Stimulated activated naive CD8-positive, alpha-beta T cell treated with anti-CD3 and anti-CD28 coated beads, Interleukin-15, Interleukin-2, amounts not matched to agents 100 ng/mL and 50 ng/mL, for 24 hours (primary cell): Measurements from ENCODE around the gene ZFR2.

Experiments used
- H3K27ac Mint-ChIP-seq: one replicate; pipeline ENCODE4 v1.8.0; 2021; ENCODE audit warnings: mild to moderate bottlenecking, mixed read lengths
- H3K27me3 Mint-ChIP-seq: one replicate; pipeline ENCODE4 v1.8.0; 2021; ENCODE audit warnings: mixed read lengths
- H3K36me3 Mint-ChIP-seq: one replicate; pipeline ENCODE4 v1.8.0; 2021; ENCODE audit warnings: low read depth, mixed read lengths
- H3K4me1 Mint-ChIP-seq: one replicate; pipeline ENCODE4 v1.8.0; 2021; ENCODE audit warnings: low read depth, mixed read lengths
- H3K4me3 Mint-ChIP-seq: one replicate; pipeline ENCODE4 v1.8.0; 2021; ENCODE audit warnings: mild to moderate bottlenecking, mixed read lengths
- H3K9me3 Mint-ChIP-seq: one replicate; pipeline ENCODE4 v1.8.0; 2021; ENCODE audit warnings: mixed read lengths

Gene ZFR2

DNA sequence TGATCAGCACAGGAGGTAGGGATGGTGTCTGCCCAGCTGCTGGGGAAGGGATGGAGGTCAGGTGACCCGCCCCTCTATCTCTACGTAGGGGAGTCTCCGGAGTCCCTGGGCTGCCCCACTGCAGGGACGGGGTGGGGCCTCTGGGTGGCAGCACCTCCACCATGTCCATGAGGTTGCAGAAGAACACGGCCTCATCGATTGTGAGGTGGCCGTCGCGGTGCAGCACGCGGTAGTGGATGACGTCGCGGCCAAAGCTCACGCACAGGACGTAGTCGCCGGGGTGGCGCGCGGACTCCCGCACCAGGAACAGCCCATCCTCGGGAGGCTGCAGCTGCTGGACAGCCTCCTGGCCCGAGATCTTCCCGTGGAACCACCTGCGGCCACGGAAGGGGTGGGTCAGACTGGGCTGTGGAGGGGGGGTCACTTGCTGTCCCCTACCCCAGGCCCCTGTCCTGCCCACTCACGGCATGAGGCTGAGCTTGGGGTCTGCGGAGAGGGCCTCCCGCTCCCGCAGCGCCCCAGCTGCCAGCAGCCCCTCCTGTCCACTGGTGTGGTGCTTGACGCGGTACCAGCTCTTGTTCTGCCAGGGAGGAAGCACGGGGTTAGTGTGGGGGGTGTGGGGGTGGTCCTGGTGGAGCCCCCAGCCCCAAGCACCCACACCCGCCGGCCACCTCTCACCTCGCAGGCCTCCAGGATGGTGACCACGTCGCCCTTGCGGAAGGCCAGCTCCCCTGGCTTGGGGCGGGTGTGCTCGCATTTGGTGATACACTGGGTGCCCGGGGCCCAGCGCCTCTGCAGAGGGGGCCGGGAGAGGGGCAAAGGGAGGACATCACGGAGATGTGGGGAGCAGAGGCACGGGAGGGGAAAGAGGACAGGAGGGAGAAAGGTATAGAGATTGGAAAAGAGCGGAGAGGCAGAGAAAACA is 84.9 kb downstream of the ZFR2 start:
- Mint-ChIP-seq H3K4me1 (peaks cover 16% of the 10 kb centered on the region), H3K4me3 (peak overlapping the region; percentile 84), H3K27me3 (no peaks in the 10 kb centered on the region), H3K36me3 (peaks cover 29% of the 10 kb centered on the region), H3K27ac (no peak overlapping the region), H3K9me3 (peaks cover 10% of the 10 kb centered on the region)

DNA sequence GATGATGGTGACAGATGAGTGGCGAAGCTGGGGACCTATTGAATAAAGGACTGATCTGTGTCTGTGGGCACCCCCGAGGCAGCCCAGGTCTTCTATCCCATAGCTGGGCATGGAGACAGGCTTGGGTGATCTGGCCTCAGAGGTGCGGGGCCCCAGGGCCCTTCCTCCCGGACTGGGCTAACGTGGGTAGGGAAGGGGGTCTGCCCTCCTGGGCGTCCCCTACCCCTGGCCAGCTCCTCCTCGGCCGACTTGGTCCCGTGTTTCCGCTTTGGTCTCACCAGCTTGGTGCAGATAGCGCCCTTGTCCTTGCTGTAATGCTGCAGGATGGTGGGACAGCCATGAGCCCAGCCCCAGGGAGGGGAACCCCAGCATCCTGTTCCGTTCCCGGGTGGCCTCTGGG is 85.9 kb downstream of the ZFR2 start:
- H3K36me3 Mint-ChIP-seq = peaks cover 33% of the 10 kb centered on the region
- H3K4me3 Mint-ChIP-seq = no peak overlapping the region
- no peaks in the 10 kb centered on the region for H3K27me3 Mint-ChIP-seq
- peaks cover 13% of the 10 kb centered on the region for H3K4me1 Mint-ChIP-seq
- H3K27ac Mint-ChIP-seq = no peak overlapping the region
- peaks cover 10% of the 10 kb centered on the region for H3K9me3 Mint-ChIP-seq

DNA sequence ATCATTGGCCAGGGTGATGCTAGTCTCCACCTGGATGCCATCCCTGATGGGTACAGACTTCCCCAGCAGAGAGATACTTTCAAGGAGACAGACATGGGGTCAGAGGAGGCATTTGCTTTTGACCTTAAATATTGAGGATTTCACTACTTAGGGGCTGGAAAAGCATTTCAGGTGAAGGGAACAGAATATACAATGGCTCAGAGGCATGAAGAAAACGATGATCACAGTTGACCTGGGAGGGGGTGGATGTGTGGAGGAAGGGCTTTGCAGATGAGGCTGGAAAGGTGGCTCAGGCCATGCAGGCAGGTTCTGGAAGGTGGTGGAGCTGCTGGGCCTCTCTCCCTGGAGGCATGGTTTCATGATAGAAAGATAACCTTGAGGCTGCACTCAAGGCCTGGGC is 86.5 kb downstream of the ZFR2 start:
- H3K27ac Mint-ChIP-seq = no peak overlapping the region
- H3K9me3 Mint-ChIP-seq = peaks cover 10% of the 10 kb centered on the region
- no peaks in the 10 kb centered on the region for H3K27me3 Mint-ChIP-seq
- peaks cover 33% of the 10 kb centered on the region for H3K36me3 Mint-ChIP-seq
- H3K4me3 Mint-ChIP-seq = no peak overlapping the region
- peaks cover 13% of the 10 kb centered on the region for H3K4me1 Mint-ChIP-seq

DNA sequence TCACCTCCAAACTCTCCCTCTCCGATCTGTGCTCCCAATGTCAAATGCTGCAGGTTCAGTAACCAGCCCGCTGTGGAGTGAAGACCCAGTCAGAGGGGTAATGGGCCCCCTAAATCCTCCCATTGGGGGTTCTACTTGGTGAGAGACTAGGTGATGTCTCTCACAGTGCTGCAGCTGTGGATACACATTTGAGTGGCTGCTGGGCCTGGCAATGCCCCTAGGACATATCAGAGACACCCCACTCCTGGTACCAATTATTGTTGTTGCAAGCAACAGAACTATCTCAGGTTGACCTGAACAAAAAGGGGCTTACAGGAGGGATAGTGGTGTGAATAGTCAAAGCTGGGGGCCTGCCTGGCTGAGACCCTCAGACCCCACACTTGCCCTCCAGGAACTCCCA is 87.2 kb downstream of the ZFR2 start:
- Mint-ChIP-seq H3K4me1 (peaks cover 9% of the 10 kb centered on the region), H3K27ac (no peak overlapping the region), H3K4me3 (no peak overlapping the region), H3K36me3 (peaks cover 33% of the 10 kb centered on the region), H3K9me3 (peaks cover 10% of the 10 kb centered on the region), H3K27me3 (no peaks in the 10 kb centered on the region)

DNA sequence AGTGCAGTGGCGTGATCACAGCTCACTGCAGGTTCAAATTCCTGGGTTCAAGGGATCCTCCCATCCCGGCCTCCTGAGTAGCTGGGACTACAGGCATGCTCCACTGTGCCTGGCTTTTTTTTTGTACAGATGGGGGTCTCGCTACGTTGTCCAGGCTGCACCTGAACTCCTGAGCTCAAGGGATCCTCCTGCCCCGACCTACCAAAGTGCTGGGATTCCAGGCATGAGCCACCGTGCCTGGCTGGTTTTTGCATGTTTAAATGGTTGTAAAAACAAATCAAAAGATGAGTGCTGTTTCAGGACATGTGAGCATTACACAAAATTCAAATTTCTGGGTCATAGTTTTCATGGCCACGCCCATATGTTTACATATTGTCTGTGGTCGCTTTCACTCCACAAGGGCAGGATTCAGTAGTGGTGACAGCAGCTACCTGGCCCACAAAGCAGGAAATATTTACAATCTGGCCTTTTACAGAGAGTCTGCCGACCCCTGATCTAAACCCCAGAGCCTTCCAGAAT is 88.0 kb downstream of the ZFR2 start:
- Mint-ChIP-seq H3K4me1 (peaks cover 7% of the 10 kb centered on the region), H3K36me3 (peaks cover 33% of the 10 kb centered on the region), H3K27ac (no peak overlapping the region), H3K9me3 (peaks cover 10% of the 10 kb centered on the region), H3K27me3 (no peaks in the 10 kb centered on the region), H3K4me3 (no peak overlapping the region)

DNA sequence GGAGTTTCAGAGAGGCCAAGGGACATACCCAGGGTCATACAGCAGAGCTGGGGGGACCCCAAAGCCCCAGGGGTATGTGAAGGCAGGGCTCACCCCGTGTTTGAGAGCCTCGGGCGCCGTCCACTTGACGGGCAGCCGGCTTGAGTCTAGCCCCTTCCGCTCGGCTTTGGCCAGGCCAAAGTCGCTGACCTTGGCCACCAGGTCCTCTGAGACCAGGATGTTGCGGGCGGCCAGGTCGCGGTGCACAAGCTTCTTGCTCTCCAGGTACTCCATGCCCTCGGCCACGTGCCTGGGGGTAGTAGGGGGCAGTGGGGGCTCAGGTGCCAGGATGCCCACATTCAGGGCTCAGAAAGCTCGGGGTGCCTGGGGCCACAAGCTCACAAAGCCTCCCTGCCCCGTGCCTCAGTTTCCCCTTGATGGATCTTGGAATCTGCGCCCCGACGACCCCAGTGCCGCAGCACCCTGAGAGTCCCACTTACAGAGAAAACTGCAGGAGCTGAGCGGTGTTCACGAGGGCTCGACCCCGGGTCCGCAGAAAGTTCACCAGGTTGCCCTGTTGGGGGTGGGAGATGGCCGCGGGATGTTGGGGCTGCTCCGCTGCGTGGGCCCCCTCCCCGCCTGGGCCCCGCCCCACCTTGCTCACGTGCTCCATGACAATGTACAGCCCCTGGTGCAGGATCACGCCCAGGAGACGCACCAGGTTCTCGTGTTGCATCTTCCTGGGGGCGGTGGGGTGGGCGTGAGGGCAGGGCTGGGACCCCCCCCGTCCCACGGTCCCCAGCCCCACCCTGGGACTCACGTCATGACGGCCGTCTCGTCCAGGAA is 89.7 kb downstream of the ZFR2 start:
- peaks cover 10% of the 10 kb centered on the region for H3K9me3 Mint-ChIP-seq
- H3K36me3 Mint-ChIP-seq = peaks cover 33% of the 10 kb centered on the region
- no peaks in the 10 kb centered on the region for H3K27me3 Mint-ChIP-seq
- no peak overlapping the region for H3K27ac Mint-ChIP-seq
- H3K4me1 Mint-ChIP-seq = no peaks in the 10 kb centered on the region
- H3K4me3 Mint-ChIP-seq = no peak overlapping the region

DNA sequence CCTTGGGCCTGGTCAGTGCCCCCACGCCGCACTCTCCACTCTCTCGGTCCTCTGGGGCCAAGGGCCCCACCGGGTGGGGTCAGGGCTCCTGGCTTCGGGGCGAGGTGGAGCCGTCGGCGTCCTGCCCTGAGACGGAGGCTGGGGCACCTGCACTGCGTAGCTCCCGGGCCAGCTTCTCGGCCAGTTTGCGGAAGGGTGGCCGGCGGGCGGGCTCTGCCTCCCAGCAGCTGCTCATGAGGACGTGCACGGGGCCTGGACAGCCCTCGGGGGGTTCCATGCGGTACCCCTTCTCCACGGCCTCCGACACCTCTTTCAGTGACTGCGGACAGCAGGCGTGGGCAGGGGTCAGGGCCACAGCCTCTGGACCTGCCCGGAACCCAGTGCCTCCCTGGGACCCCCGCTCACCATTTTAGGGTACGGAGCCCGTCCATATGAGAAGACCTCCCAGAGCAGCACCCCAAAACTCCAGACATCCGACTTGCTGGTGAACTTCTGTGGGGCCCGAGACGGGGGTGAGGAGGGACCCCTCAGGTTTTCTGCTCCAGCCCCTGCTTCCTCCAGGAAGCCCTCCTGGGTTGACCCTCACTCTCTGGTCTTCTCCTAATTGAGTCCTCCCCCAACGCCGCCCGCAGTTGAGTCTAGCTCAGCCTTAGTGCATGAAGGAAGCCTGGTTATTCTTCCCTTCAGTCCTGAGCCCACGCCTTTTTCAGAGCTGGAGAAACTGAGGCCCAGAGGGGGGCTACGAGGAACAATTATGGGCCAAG is 90.6 kb downstream of the ZFR2 start:
- no peak overlapping the region for H3K4me3 Mint-ChIP-seq
- no peak overlapping the region for H3K27ac Mint-ChIP-seq
- peaks cover 10% of the 10 kb centered on the region for H3K9me3 Mint-ChIP-seq
- no peaks in the 10 kb centered on the region for H3K4me1 Mint-ChIP-seq
- H3K36me3 Mint-ChIP-seq = peaks cover 28% of the 10 kb centered on the region
- no peaks in the 10 kb centered on the region for H3K27me3 Mint-ChIP-seq

DNA sequence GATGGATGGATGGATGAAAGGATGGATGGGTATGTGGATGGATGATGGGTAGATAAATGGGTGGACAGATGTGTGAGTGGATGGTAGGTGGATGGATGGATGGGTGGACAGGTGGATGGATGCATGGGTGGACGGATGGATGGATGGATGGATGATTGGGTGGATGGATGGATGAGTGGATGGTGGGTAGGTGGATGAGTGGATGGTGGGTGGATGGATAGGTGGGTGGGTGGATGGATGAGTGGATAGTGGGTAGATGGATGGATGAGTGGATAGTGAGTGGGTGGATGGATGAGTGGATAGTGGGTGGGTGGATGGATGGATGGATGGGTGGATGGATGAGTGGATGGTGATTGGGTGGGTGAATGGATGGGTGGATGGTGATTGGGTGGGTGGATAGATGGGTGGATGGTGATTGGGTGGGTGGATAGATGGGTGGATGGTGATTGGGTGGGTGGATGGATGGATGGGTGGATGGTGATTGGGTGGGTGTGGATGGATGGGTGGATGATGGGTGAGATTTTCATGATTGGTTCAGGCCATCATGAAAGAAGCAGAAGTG is 92.3 kb downstream of the ZFR2 start:
- Mint-ChIP-seq H3K36me3 (peaks cover 13% of the 10 kb centered on the region), H3K9me3 (peaks cover 2% of the 10 kb centered on the region), H3K27me3 (no peaks in the 10 kb centered on the region), H3K4me3 (no peak overlapping the region), H3K27ac (no peak overlapping the region), H3K4me1 (no peaks in the 10 kb centered on the region)

DNA sequence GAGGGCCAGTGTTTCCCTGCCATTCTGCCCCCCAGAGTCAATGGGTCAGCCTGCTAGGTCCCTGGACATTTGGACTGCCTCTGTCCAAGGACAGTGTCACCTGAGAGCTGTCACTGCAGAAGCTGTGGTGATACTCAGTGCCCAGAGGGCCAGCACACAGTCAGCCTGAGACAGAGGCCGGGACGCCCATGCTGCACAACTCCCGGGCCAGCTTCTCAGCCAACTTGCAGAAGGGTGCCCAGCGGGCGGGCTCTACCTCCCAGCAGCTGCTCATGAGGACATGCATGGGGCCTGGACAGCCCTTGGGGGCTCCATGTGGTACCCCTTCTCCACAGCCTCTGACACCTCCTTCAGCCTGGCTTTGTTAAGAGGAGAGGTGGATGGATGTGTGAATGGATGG is 93.0 kb downstream of the ZFR2 start:
- Mint-ChIP-seq H3K9me3 (no peaks in the 10 kb centered on the region), H3K36me3 (peaks cover 6% of the 10 kb centered on the region), H3K4me1 (no peaks in the 10 kb centered on the region), H3K4me3 (no peak overlapping the region), H3K27me3 (no peaks in the 10 kb centered on the region), H3K27ac (no peak overlapping the region)

DNA sequence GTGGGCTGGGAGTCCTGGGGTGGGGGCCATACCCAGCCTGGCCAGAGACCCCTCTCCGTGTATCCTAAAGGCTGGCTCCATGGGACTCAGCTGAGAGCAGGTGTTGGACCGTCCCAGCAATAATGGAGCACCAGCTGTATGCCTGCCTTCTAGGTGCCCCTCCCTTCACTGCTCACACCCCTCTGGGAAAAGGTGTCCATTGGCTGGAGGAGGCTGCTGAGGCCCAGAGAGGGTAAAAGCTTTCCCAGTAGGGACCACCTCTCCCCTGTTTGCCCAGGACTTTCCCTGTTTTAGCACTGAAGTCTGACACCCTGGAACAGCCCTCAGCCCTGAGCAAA is 93.5 kb downstream of the ZFR2 start:
- peaks cover 4% of the 10 kb centered on the region for H3K36me3 Mint-ChIP-seq
- H3K27ac Mint-ChIP-seq = no peak overlapping the region
- H3K4me1 Mint-ChIP-seq = no peaks in the 10 kb centered on the region
- H3K9me3 Mint-ChIP-seq = no peaks in the 10 kb centered on the region
- H3K27me3 Mint-ChIP-seq = no peaks in the 10 kb centered on the region
- H3K4me3 Mint-ChIP-seq = no peak overlapping the region

DNA sequence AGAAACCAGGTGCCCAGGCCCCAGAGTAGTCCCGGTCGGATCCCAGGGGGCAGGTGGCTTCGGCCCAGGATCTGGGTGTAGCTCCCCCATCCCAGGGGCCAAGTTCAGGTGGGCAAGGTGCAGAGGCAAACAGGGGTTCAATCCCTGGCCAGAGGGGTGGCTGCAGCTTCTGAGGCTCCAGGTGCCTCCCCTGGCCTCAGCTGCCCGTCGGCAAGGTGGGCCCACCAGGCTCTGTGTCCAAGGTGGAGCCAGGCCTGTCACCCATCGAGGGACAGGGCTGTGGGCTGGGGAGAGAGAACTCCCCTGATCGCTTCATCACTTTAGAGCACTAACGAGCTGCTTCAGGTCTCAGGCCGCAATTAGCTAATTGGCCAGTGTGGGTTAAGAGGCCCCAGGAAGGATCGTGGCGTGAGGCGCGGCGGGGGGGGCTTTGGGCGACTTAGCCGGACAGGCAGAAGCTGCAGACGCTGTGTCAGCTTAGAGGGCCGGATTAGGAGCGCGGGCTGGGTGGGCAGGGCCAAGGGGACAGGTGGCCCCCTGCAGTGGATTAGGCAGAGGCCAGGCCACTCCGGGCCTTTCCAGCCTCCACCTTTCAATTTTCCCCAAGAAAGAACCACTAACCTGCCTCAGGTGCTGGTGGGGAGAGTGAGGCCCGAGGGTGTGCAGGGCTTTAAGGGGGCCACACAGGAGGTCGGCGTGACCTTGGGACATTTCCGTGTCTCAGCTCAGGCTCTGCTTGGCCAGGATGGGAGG is 94.0 kb downstream of the ZFR2 start:
- H3K4me1 Mint-ChIP-seq = no peaks in the 10 kb centered on the region
- H3K27ac Mint-ChIP-seq = no peak overlapping the region
- no peaks in the 10 kb centered on the region for H3K27me3 Mint-ChIP-seq
- H3K36me3 Mint-ChIP-seq = peaks cover 4% of the 10 kb centered on the region
- no peaks in the 10 kb centered on the region for H3K9me3 Mint-ChIP-seq
- no peak overlapping the region for H3K4me3 Mint-ChIP-seq

DNA sequence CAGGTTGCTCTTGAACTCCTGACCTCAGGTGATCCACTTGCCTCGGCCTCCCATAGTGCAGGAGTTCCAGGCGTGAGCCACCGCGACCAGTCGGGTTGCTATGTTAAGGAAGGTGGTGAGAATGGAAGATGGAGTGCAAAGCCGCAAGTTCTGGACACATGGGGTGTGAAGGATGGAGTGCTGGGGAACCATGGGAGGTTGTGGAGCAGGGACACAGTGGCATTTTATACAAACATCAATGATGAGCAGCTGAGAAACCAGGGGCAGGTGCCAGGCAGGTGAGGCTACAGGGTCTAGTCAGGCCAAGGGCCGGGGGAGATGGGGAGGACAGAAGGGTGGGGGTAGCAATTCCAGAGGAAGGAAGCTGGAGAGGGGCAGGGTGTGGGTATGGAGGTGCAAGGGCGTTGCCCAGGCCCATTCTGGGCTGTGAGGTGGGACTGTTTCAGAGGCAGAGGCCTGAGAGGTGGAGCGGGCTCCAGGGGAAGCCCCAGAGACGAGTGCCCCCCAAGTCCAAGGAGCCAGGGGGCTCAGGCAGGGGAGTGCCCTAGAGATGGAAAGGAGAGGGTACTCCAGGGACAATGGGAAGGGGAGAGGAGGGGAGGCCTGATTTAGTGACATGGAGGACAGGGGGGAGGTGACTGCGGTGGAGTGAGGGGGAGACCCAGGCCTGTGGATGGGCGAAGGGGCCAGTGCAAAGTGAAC is 94.9 kb downstream of the ZFR2 start:
- no peaks in the 10 kb centered on the region for H3K4me1 Mint-ChIP-seq
- no peak overlapping the region for H3K4me3 Mint-ChIP-seq
- no peaks in the 10 kb centered on the region for H3K9me3 Mint-ChIP-seq
- no peak overlapping the region for H3K27ac Mint-ChIP-seq
- peaks cover 4% of the 10 kb centered on the region for H3K36me3 Mint-ChIP-seq
- no peaks in the 10 kb centered on the region for H3K27me3 Mint-ChIP-seq

DNA sequence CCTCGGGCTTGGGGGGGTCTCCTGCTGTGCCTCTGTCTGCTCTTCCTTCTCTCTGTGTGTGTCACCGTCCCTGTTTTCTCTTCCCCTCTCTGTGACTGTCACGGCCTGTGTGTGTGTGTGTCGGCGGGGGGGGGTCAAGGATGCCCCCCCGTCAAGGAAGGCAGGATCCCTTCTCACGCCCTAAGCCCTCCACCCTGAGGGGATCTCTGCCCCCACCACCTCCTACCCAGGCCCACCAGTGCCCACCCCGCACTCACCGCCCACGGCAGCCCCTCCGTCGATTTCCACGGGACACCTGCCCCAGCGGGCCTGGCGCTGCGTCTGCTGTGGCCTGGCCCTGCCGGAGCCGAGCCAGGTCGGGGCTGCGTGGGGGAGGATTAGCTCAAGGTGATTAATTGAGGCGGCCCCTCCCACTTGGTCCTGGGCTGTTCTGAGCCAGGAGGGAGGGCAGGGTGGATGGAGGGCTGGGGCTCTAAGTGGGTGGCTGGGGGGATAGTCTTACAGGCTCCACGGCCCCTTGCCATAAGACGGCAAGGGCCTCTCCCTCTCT is 96.9 kb downstream of the ZFR2 start, which contains the start of gene RAX2:
Gene RAX2, minus strand, starts transcription at position 323 of the 550 bp plus-strand sequence. CDS start 486 bp downstream, outside the sequence.
- H3K27me3 Mint-ChIP-seq = no peaks in the 10 kb centered on the region
- no peaks in the 10 kb centered on the region for H3K36me3 Mint-ChIP-seq
- H3K4me3 Mint-ChIP-seq = no peak within 1 kb of the TSS
- H3K27ac Mint-ChIP-seq = no peak within 1 kb of the TSS
- no peaks in the 10 kb centered on the region for H3K9me3 Mint-ChIP-seq
- no peaks in the 10 kb centered on the region for H3K4me1 Mint-ChIP-seq
